Measurements from ENCODE around the gene REC114.

REC114 gene

GRCh38 chr15:73558529-73558928, 115.6 kb downstream of the REC114 start:
- peaks cover 58% of the 10 kb centered on the region for H3K36me3 ChIP-seq (ENCODE audit: insufficient read depth, low read length)
- H3K9ac ChIP-seq (ENCODE audit: low read depth, low read length), result no peak overlapping the region
- H3K4me1 ChIP-seq (ENCODE audit: insufficient read depth, low read length), result peaks cover 15% of the 10 kb centered on the region
- WGBS, result 86% methylated on average over 1 of the region's 1 CpG
- H3K27me3 ChIP-seq (ENCODE audit: insufficient read depth, low read length), result no peaks in the 10 kb centered on the region
- H3K27ac ChIP-seq (ENCODE audit: low read depth, low read length), result no peak overlapping the region
- H3K4me3 ChIP-seq (ENCODE audit: low read length), result no peak overlapping the region
- H3K9me3 ChIP-seq (ENCODE audit: insufficient read depth, low read depth, low read length), result no peaks in the 10 kb centered on the region

GRCh38 chr15:73560501-73561117, 117.6 kb downstream of the REC114 start:
- WGBS, result 100% methylated on average over 2 of the region's 2 CpGs
- Histone ChIP-seq H3K27me3 (ENCODE audit: insufficient read depth, low read length) (no peaks in the 10 kb centered on the region), H3K36me3 (ENCODE audit: insufficient read depth, low read length) (peaks cover 67% of the 10 kb centered on the region), H3K9me3 (ENCODE audit: insufficient read depth, low read depth, low read length) (no peaks in the 10 kb centered on the region), H3K4me3 (ENCODE audit: low read length) (no peak overlapping the region), H3K27ac (ENCODE audit: low read depth, low read length) (no peak overlapping the region), H3K4me1 (ENCODE audit: insufficient read depth, low read length) (0 out of 2 replicates have a peak, but pooled peaks cover 5% of the 10 kb centered on the region), H3K9ac (ENCODE audit: low read depth, low read length) (no peak overlapping the region)

- Histone ChIP-seq H3K36me3 (ENCODE audit: insufficient read depth, low read length) (peaks cover 85% of the 10 kb centered on the region), H3K27me3 (ENCODE audit: insufficient read depth, low read length) (no peaks in the 10 kb centered on the region), H3K4me1 (ENCODE audit: insufficient read depth, low read length) (no peaks in the 10 kb centered on the region), H3K4me3 (ENCODE audit: low read length) (no peak overlapping the region), H3K9me3 (ENCODE audit: insufficient read depth, low read depth, low read length) (no peaks in the 10 kb centered on the region), H3K27ac (ENCODE audit: low read depth, low read length) (no peak overlapping the region), H3K9ac (ENCODE audit: low read depth, low read length) (no peak overlapping the region)
- 74% methylated on average over 6 of the region's 6 CpGs for WGBS
Observed at GRCh38 chr15:73564255-73564654, 121.3 kb downstream of the REC114 start.

- Histone ChIP-seq H3K36me3 (ENCODE audit: insufficient read depth, low read length) (peaks cover 88% of the 10 kb centered on the region), H3K9ac (ENCODE audit: low read depth, low read length) (no peak overlapping the region), H3K27me3 (ENCODE audit: insufficient read depth, low read length) (no peaks in the 10 kb centered on the region), H3K4me3 (ENCODE audit: low read length) (no peak overlapping the region), H3K27ac (ENCODE audit: low read depth, low read length) (no peak overlapping the region), H3K9me3 (ENCODE audit: insufficient read depth, low read depth, low read length) (no peaks in the 10 kb centered on the region), H3K4me1 (ENCODE audit: insufficient read depth, low read length) (no peaks in the 10 kb centered on the region)
- 82% methylated on average over 1 of the region's 1 CpG for WGBS
Observed at GRCh38 chr15:73567020-73567419, 124.1 kb downstream of the REC114 start.

GRCh38 chr15:73568564-73569280, 125.8 kb downstream of the REC114 start:
- Histone ChIP-seq H3K9ac (ENCODE audit: low read depth, low read length) (no peak overlapping the region), H3K27ac (ENCODE audit: low read depth, low read length) (no peak overlapping the region), H3K4me1 (ENCODE audit: insufficient read depth, low read length) (no peaks in the 10 kb centered on the region), H3K36me3 (ENCODE audit: insufficient read depth, low read length) (peaks cover 88% of the 10 kb centered on the region), H3K27me3 (ENCODE audit: insufficient read depth, low read length) (no peaks in the 10 kb centered on the region), H3K4me3 (ENCODE audit: low read length) (no peak overlapping the region), H3K9me3 (ENCODE audit: insufficient read depth, low read depth, low read length) (no peaks in the 10 kb centered on the region)
- WGBS, result 94% methylated on average over 7 of the region's 7 CpGs

GRCh38 chr15:73569361-73569760, 126.4 kb downstream of the REC114 start:
- 93% methylated on average over 3 of the region's 3 CpGs for WGBS
- H3K4me1 ChIP-seq (ENCODE audit: insufficient read depth, low read length), result no peaks in the 10 kb centered on the region
- peaks cover 88% of the 10 kb centered on the region for H3K36me3 ChIP-seq (ENCODE audit: insufficient read depth, low read length)
- H3K27me3 ChIP-seq (ENCODE audit: insufficient read depth, low read length), result no peaks in the 10 kb centered on the region
- H3K9me3 ChIP-seq (ENCODE audit: insufficient read depth, low read depth, low read length), result no peaks in the 10 kb centered on the region
- H3K4me3 ChIP-seq (ENCODE audit: low read length), result no peak overlapping the region
- H3K9ac ChIP-seq (ENCODE audit: low read depth, low read length), result no peak overlapping the region
- H3K27ac ChIP-seq (ENCODE audit: low read depth, low read length), result no peak overlapping the region

GRCh38 chr15:73570355-73571032, 127.5 kb downstream of the REC114 start:
- no peaks in the 10 kb centered on the region for H3K9me3 ChIP-seq (ENCODE audit: insufficient read depth, low read depth, low read length)
- no peak overlapping the region for H3K27ac ChIP-seq (ENCODE audit: low read depth, low read length)
- no peaks in the 10 kb centered on the region for H3K4me1 ChIP-seq (ENCODE audit: insufficient read depth, low read length)
- H3K9ac ChIP-seq (ENCODE audit: low read depth, low read length), result no peak overlapping the region
- 97% methylated on average over 7 of the region's 7 CpGs for WGBS
- no peaks in the 10 kb centered on the region for H3K27me3 ChIP-seq (ENCODE audit: insufficient read depth, low read length)
- peaks cover 95% of the 10 kb centered on the region for H3K36me3 ChIP-seq (ENCODE audit: insufficient read depth, low read length)
- no peak overlapping the region for H3K4me3 ChIP-seq (ENCODE audit: low read length)

- Histone ChIP-seq H3K36me3 (ENCODE audit: insufficient read depth, low read length) (peaks cover 95% of the 10 kb centered on the region), H3K27ac (ENCODE audit: low read depth, low read length) (no peak overlapping the region), H3K4me3 (ENCODE audit: low read length) (no peak overlapping the region), H3K27me3 (ENCODE audit: insufficient read depth, low read length) (no peaks in the 10 kb centered on the region), H3K9ac (ENCODE audit: low read depth, low read length) (no peak overlapping the region), H3K9me3 (ENCODE audit: insufficient read depth, low read depth, low read length) (no peaks in the 10 kb centered on the region), H3K4me1 (ENCODE audit: insufficient read depth, low read length) (no peaks in the 10 kb centered on the region)
- 80% methylated on average over 5 of the region's 5 CpGs for WGBS
Observed at GRCh38 chr15:73571346-73571745, 128.4 kb downstream of the REC114 start.

GRCh38 chr15:73572296-73572695, 129.3 kb downstream of the REC114 start:
- 74% methylated on average over 5 of the region's 5 CpGs for WGBS
- H3K27me3 ChIP-seq (ENCODE audit: insufficient read depth, low read length), result no peaks in the 10 kb centered on the region
- no peak overlapping the region for H3K27ac ChIP-seq (ENCODE audit: low read depth, low read length)
- H3K9me3 ChIP-seq (ENCODE audit: insufficient read depth, low read depth, low read length), result no peaks in the 10 kb centered on the region
- H3K36me3 ChIP-seq (ENCODE audit: insufficient read depth, low read length), result peaks cover 88% of the 10 kb centered on the region
- H3K4me3 ChIP-seq (ENCODE audit: low read length), result no peak overlapping the region
- no peaks in the 10 kb centered on the region for H3K4me1 ChIP-seq (ENCODE audit: insufficient read depth, low read length)
- H3K9ac ChIP-seq (ENCODE audit: low read depth, low read length), result no peak overlapping the region

GRCh38 chr15:73573037-73573436, 130.1 kb downstream of the REC114 start:
- whole genome bisulfite sequencing, result 92% methylated on average over 1 of the region's 1 CpG
- Histone ChIP-seq H3K27ac (ENCODE audit: low read depth, low read length) (no peak overlapping the region), H3K4me3 (ENCODE audit: low read length) (no peak overlapping the region), H3K9me3 (ENCODE audit: insufficient read depth, low read depth, low read length) (no peaks in the 10 kb centered on the region), H3K36me3 (ENCODE audit: insufficient read depth, low read length) (peaks cover 81% of the 10 kb centered on the region), H3K9ac (ENCODE audit: low read depth, low read length) (no peak overlapping the region), H3K4me1 (ENCODE audit: insufficient read depth, low read length) (no peaks in the 10 kb centered on the region), H3K27me3 (ENCODE audit: insufficient read depth, low read length) (no peaks in the 10 kb centered on the region)

- 96% methylated on average over 9 of the region's 9 CpGs for WGBS
- H3K27me3 ChIP-seq (ENCODE audit: insufficient read depth, low read length), result no peaks in the 10 kb centered on the region
- no peak overlapping the region for H3K27ac ChIP-seq (ENCODE audit: low read depth, low read length)
- peaks cover 76% of the 10 kb centered on the region for H3K36me3 ChIP-seq (ENCODE audit: insufficient read depth, low read length)
- no peaks in the 10 kb centered on the region for H3K4me1 ChIP-seq (ENCODE audit: insufficient read depth, low read length)
- no peak overlapping the region for H3K9ac ChIP-seq (ENCODE audit: low read depth, low read length)
- no peaks in the 10 kb centered on the region for H3K9me3 ChIP-seq (ENCODE audit: insufficient read depth, low read depth, low read length)
- H3K4me3 ChIP-seq (ENCODE audit: low read length), result no peak overlapping the region
Observed at GRCh38 chr15:73573572-73573971, 130.6 kb downstream of the REC114 start.
